Hepatocyte (in vitro differentiated cells): ENCODE data around the gene XXYLT1.

ENCODE experiments used
- EZH2 ChIP-seq: fragments of 200-600 bp; sonication (generic); IDR thresholded peaks from 2 replicates; pipeline ENCODE4 v1.6.1; 2016; ENCODE audit warnings: antibody characterized with exemption, mild to moderate bottlenecking, borderline replicate concordance
- TF ChIP-seq, protein P1 (sequence below): fragments of 200-600 bp; sonication (generic); IDR thresholded peaks from 2 replicates; pipeline ENCODE4 v1.5.1; 2016; ENCODE audit warnings: antibody characterized with exemption, mild to moderate bottlenecking; ENCODE audit not compliant: poor library complexity

DNA sequence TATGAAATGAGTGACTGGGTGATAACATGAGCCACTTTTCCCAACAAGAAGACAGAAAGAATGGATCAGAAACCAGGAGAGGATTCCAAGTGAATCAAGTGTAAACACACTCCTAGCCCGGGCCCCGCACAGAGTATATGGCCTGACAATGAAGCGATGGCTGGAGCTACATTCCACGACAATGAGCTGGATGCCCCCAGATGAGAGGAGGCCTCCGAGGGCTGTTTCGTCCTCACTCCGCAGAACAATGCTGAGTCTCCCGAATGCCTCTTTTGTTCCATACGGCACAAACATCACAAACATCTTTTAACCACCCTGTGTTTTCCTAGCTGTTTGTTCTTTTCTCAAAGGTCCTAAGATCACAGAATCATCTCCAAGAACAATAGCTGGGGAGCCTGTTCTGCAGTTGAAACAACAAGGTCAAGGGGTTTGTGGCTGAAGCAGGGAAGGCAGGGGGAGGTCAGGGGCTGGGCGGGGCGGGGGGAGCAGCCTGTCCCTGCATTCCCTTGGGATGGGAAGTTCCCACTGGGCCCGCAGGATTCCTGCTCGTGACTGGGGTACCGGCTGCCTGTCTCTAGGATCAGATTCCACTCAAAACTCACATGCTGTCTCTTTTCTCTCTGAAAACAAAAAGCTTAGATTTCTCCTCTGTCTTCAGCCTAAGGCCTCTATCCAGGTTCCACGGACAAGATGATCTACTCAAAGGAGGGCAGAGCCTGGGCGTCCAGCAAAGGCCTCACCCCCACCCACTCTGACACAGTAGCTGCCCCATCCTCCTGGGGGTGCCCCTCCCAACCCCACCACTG, 151.3 kb downstream of the XXYLT1 start:
- TF ChIP-seq, protein P1, sequence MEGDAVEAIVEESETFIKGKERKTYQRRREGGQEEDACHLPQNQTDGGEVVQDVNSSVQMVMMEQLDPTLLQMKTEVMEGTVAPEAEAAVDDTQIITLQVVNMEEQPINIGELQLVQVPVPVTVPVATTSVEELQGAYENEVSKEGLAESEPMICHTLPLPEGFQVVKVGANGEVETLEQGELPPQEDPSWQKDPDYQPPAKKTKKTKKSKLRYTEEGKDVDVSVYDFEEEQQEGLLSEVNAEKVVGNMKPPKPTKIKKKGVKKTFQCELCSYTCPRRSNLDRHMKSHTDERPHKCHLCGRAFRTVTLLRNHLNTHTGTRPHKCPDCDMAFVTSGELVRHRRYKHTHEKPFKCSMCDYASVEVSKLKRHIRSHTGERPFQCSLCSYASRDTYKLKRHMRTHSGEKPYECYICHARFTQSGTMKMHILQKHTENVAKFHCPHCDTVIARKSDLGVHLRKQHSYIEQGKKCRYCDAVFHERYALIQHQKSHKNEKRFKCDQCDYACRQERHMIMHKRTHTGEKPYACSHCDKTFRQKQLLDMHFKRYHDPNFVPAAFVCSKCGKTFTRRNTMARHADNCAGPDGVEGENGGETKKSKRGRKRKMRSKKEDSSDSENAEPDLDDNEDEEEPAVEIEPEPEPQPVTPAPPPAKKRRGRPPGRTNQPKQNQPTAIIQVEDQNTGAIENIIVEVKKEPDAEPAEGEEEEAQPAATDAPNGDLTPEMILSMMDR = no peak
- TF ChIP-seq EZH2 = no peak
